ENCODE measurements around the gene LGI4. TPM values are rescaled to one million over a fixed set of nuclear protein-coding genes. Genes with fewer than 3 reads are reported as not detected.

LGI4 gene
- total RNA-seq, 1 experiment from 2014 or later, result 0.32 TPM

DNA sequence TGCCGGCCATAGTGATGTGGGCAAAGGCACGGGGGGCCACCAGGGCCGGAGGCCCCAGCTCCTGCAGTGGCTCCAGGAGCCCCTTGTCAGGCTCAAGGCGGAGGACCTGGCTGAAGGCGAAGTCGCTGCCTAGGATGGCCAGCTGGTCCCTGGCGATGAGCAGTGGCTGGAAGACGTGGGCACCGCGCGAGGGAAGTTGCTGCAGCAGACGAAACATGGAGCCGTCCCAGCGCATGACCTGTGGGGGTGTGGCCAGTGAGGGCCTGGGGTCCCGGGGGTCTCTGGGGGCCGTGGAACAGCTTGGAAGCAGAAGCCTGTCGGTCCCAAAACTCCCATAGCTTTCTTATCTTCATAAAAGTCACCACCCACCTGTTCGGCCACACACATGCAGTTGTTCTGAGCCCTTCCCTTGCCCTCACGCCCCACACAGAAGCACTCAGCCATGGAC is 9.6 kb downstream of the LGI4 start (continued):
- no peak for TF ChIP-seq MAX (IDR thresholded peaks at IDR 0.05)
- no peak for TF ChIP-seq EZH2phosphoT487 (IDR thresholded peaks at IDR 0.05; ENCODE audit: borderline replicate concordance)
- no peak for TF ChIP-seq YY1 (IDR thresholded peaks at IDR 0.05; ENCODE audit: extremely low read depth, insufficient replicate concordance, low read depth, low read length)
- no peak for TF ChIP-seq CBX3 (IDR thresholded peaks at IDR 0.05; ENCODE audit: low read depth)
- TF ChIP-seq EGR1 (IDR thresholded peaks at IDR 0.05; ENCODE audit: low read depth), result no peak
- TF ChIP-seq, protein P1, sequence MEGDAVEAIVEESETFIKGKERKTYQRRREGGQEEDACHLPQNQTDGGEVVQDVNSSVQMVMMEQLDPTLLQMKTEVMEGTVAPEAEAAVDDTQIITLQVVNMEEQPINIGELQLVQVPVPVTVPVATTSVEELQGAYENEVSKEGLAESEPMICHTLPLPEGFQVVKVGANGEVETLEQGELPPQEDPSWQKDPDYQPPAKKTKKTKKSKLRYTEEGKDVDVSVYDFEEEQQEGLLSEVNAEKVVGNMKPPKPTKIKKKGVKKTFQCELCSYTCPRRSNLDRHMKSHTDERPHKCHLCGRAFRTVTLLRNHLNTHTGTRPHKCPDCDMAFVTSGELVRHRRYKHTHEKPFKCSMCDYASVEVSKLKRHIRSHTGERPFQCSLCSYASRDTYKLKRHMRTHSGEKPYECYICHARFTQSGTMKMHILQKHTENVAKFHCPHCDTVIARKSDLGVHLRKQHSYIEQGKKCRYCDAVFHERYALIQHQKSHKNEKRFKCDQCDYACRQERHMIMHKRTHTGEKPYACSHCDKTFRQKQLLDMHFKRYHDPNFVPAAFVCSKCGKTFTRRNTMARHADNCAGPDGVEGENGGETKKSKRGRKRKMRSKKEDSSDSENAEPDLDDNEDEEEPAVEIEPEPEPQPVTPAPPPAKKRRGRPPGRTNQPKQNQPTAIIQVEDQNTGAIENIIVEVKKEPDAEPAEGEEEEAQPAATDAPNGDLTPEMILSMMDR (IDR thresholded peaks at IDR 0.05 in 2 of 3, conservative IDR thresholded peaks at IDR 0.05 in 1 of 3; ENCODE audit: borderline replicate concordance in 1 of 3, insufficient read depth in 1 of 3, low read depth in 2 of 3, low read length in 2 of 3), result no peak

DNA sequence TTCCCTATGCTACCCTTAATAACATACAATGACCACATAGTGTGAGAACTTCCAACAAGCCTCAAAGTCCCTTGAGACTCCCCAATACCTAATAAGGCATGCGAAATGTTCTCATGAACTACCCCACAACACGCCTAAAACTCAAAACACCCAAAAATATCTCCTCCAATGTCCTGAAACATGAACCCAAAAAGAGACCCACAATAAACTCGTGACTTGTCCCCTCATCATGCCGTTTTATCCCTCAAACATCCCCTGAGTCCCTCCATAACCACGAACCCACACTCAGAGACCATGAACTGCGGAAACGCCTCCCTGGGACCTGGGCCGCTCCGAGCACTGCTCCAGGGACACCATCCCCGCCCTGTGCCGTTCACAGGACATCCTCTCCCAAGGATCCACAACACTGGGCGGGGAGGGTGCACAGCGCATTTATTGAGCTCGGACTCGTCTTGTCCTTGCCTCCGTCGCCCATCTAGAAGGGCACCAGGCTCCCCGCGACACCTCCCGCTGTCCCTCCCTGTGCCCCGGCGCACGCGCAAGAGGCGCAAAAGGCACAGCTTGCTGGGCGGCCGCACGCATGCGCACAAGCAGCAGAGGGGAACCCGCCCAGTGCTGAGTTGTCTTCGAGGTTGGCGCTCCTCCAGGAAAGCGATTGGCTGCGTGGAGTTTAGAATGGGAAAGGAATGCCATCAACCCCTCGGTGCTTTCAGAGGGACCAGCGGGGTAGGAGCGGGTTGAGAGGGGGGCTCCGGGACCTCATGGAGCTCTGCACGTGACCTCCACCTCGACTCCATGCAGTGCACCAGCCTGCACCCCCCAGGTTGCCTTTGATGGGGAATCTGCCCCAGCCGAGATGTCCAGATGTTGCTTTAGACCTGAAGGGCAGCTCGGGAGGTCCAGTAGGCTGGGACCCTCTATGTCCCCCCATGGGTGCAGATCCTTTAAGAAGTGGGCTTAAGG is 10.5 kb downstream of the LGI4 start:
- Histone ChIP-seq H4K20me1 (ENCODE audit: insufficient read depth) (no peaks in the 10 kb centered on the region), H3K9ac (ENCODE audit: low read length) (peak overlapping the region; percentile 46), H3K4me1 (ENCODE audit: control insufficient read depth in 1 of 2, insufficient read depth in 2 of 2, low read length in 2 of 2) (peaks cover 21 to 47% of the 10 kb centered on the region in 2 experiments), H3K79me2 (ENCODE audit: insufficient read depth, low read length) (no peaks in the 10 kb centered on the region), H3K36me3 (ENCODE audit: control insufficient read depth in 1 of 2, insufficient read depth in 2 of 2, low read length in 2 of 2) (no peaks in the 10 kb centered on the region), H3K9me3 (ENCODE audit: control insufficient read depth in 1 of 2, insufficient read depth in 1 of 2, low read depth in 1 of 2, low read length in 2 of 2) (no peaks in the 10 kb centered on the region), H2AFZ (ENCODE audit: low read depth, low read length, poor library complexity, severe bottlenecking) (no peak overlapping the region), H3K9me2 (ENCODE audit: insufficient read depth) (no peaks in the 10 kb centered on the region), H3K4me3 (replicated peaks in 1 of 2; ENCODE audit: low read depth in 1 of 2, low read length in 2 of 2) (peak overlapping the region; percentile 41 to 54), H3K4me2 (ENCODE audit: low read length) (peak overlapping the region; percentile 87), H3K27ac (ENCODE audit: low read depth, low read length) (peak overlapping the region; percentile 30; the same call in 1 of the 2 replicates), H3K27me3 (ENCODE audit: insufficient read depth, low read length) (no peaks in the 10 kb centered on the region)
- ChIA-PET CTCF (interaction anchor here (0.9 to 1.9 kb wide), 5 partner anchors 9 to 80 kb away, joined by 3 to 12 read pairs (median 10); partner anchors contain the start of genes FXYD3, FXYD7 and LGI4), RAD21 (ENCODE audit: low non-redundant PET in 1 of 2, low total read pairs in 2 of 2, uncharacterized antibody in 2 of 2, unreplicated experiment in 2 of 2) (no interaction called here), POLR2A (interaction anchor here (0.8 to 1.1 kb wide), 3 partner anchors 8 to 17 kb away, joined by 3 read pairs; no protein-coding TSS in a partner anchor)
- TSS peak; percentile 69 for BruUV-seq (replicated peaks)
- intact Hi-C loops (cut with micrococcal nuclease), result no loop called here
- ATAC-seq, result peak; percentile 96
- peak; percentile 70 for DNase-seq (ENCODE audit: low read depth, low spot score)
- TF ChIP-seq ZBTB33 (IDR thresholded peaks at IDR 0.05; ENCODE audit: extremely low read depth, insufficient replicate concordance, low read length) (no peak), SP1 (IDR thresholded peaks at IDR 0.05; ENCODE audit: low read depth) (no peak), POLR2AphosphoS5 (IDR thresholded peaks at IDR 0.05; ENCODE audit: low read depth, low read length) (peak; percentile 80), REST (IDR thresholded peaks at IDR 0.05; ENCODE audit: low read depth) (no peak), YY1 (IDR thresholded peaks at IDR 0.05; ENCODE audit: extremely low read depth, insufficient replicate concordance, low read depth, low read length) (no peak), JUND (IDR thresholded peaks at IDR 0.05) (no peak), EZH2phosphoT487 (IDR thresholded peaks at IDR 0.05; ENCODE audit: borderline replicate concordance) (no peak), EGR1 (IDR thresholded peaks at IDR 0.05; ENCODE audit: low read depth) (no peak), POLR2A (IDR thresholded peaks at IDR 0.05; ENCODE audit: borderline replicate concordance, extremely low read depth, insufficient read depth, insufficient read length) (peak; percentile 57), CEBPB (IDR thresholded peaks at IDR 0.05; ENCODE audit: low read depth) (no peak)
- TF ChIP-seq, protein P2, sequence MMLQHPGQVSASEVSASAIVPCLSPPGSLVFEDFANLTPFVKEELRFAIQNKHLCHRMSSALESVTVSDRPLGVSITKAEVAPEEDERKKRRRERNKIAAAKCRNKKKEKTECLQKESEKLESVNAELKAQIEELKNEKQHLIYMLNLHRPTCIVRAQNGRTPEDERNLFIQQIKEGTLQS (IDR thresholded peaks at IDR 0.05), result no peak
